ENCODE results near the gene TDRD10. TPM values are rescaled to one million over a fixed set of nuclear protein-coding genes. Genes with fewer than 3 reads are reported as not detected.
A peak's percentile ranks its signal among the peaks of the same experiment; 100 is the strongest.

Gene TDRD10
- total RNA-seq, 1 experiment from 2014 or later, result 0.31 TPM

DNA sequence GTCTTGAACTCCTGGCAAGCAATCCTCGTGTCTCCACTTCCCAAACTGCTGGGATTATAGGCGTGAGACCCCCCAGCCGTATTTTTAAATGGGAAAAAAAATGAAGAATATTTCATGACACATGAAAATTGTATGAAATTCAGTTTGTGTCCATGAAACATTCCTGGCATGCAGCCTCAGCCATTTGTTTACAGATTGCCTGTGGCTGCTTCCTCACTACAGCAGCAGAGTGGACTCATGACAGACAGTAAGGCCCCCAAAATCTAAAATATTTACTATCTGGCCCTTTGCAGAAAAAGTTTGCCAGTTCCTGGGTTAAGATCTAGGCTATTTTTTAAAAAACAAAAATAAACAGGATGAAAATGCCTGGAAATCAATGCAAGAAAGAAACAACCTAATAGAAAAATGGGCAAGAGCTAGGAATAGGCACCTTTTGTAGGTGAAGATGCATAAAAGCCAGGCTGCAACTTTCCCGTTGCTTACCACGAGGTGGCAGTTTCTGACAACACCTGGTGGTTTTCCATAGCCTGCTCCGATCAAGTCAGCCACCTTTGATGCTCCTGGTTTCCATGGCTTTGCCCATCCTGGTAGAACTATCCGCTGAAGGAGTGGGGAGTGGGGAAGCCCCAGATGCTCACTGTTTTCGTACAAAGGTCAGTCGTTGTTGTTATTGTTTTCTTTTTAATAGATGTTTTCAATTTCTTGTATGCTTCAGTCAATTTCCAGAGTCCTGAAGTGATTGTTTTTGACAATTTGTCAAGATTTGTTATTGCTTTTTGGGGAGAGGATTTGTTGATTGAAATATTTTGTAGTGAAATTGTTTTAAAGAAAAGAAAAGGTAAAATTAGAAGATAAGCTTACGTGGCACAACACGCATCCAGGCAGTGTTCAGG is 32.2 kb downstream of the TDRD10 start:
- no peak overlapping the region for H3K23ac ChIP-seq (ENCODE audit: insufficient read length, low read depth, low read length)
- TF ChIP-seq, protein P1, sequence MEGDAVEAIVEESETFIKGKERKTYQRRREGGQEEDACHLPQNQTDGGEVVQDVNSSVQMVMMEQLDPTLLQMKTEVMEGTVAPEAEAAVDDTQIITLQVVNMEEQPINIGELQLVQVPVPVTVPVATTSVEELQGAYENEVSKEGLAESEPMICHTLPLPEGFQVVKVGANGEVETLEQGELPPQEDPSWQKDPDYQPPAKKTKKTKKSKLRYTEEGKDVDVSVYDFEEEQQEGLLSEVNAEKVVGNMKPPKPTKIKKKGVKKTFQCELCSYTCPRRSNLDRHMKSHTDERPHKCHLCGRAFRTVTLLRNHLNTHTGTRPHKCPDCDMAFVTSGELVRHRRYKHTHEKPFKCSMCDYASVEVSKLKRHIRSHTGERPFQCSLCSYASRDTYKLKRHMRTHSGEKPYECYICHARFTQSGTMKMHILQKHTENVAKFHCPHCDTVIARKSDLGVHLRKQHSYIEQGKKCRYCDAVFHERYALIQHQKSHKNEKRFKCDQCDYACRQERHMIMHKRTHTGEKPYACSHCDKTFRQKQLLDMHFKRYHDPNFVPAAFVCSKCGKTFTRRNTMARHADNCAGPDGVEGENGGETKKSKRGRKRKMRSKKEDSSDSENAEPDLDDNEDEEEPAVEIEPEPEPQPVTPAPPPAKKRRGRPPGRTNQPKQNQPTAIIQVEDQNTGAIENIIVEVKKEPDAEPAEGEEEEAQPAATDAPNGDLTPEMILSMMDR (conservative IDR thresholded peaks at IDR 0.05), result peak; percentile 81
- DNase-seq, result peak; percentile 79
- no peak overlapping the region for H4K5ac ChIP-seq (ENCODE audit: insufficient read length, low read depth, low read length)
- Mint-ChIP-seq H3K27ac (no peak overlapping the region), H3K9me3 (peaks cover 7 to 13% of the 10 kb centered on the region in 2 experiments; a peak in 3 of 5 replicates), H3K27me3 (ENCODE audit: low read depth) (peaks cover 10% of the 10 kb centered on the region), H3K4me3 (no peak overlapping the region), H3K4me1 (peaks cover 5 to 7% of the 10 kb centered on the region in 2 experiments; a peak in 1 of 4 replicates), H3K36me3 (ENCODE audit: insufficient read depth in 1 of 3, low read depth in 3 of 3) (no peaks in the 10 kb centered on the region)
- H3K9me3 ChIP-seq (ENCODE audit: control insufficient read depth, low read depth, low read length), result no peaks in the 10 kb centered on the region
- H3K14ac ChIP-seq (ENCODE audit: insufficient read depth, low read length), result no peak overlapping the region
- no peak overlapping the region for H2BK5ac ChIP-seq (ENCODE audit: insufficient read length, low read length)
- no peak overlapping the region for H2BK20ac ChIP-seq (ENCODE audit: low read depth, low read length, poor library complexity, severe bottlenecking)
- no peak overlapping the region for H4K91ac ChIP-seq (ENCODE audit: insufficient read length, low read depth, low read length)
- no peaks in the 10 kb centered on the region for H4K20me1 ChIP-seq (ENCODE audit: control insufficient read depth, insufficient read depth, insufficient read length)
- H2AFZ ChIP-seq (ENCODE audit: low read length), result no peak overlapping the region
- H3K4ac ChIP-seq (ENCODE audit: low read depth, low read length), result no peak overlapping the region
- H3K23me2 ChIP-seq (ENCODE audit: insufficient read length, low read depth, low read length, poor library complexity, severe bottlenecking), result no peaks in the 10 kb centered on the region
- H3K4me1 ChIP-seq (ENCODE audit: insufficient read depth, low read length), result no peaks in the 10 kb centered on the region
- no peaks in the 10 kb centered on the region for H3K79me2 ChIP-seq (ENCODE audit: insufficient read depth, low read length)
- H3K18ac ChIP-seq (ENCODE audit: insufficient read length, low read depth, low read length), result no peak overlapping the region
- H4K8ac ChIP-seq (replicated peaks; ENCODE audit: insufficient read length, low read depth, low read length), result no peak overlapping the region
- H3T11ph ChIP-seq (ENCODE audit: low read length), result no peak overlapping the region
- no peak overlapping the region for H3K4me2 ChIP-seq (ENCODE audit: insufficient read depth, insufficient read length, low read length)
- H3K79me1 ChIP-seq (ENCODE audit: insufficient read depth, low read depth, low read length, poor library complexity, severe bottlenecking), result no peaks in the 10 kb centered on the region
- no peak overlapping the region for H2BK120ac ChIP-seq (ENCODE audit: low read depth, low read length, poor library complexity, severe bottlenecking)
- H3K27ac ChIP-seq (ENCODE audit: insufficient read length, low read depth, low read length), result no peak overlapping the region
- H3K27me3 ChIP-seq (ENCODE audit: insufficient read depth, low read length), result no peaks in the 10 kb centered on the region
- no peak overlapping the region for H2BK15ac ChIP-seq (ENCODE audit: low read depth, low read length)
- no CpG with 5 or more reads among the region's 11 CpGs for WGBS (ENCODE audit: extremely low coverage, insufficient read length, low lambda C conversion rate)
- H3K9ac ChIP-seq (ENCODE audit: extremely low read depth, insufficient read length, low read length), result no peak overlapping the region
- no peak overlapping the region for H2BK12ac ChIP-seq (ENCODE audit: insufficient read length, low read depth, low read length)
- no peak overlapping the region for H3K56ac ChIP-seq (ENCODE audit: insufficient read length, low read depth, low read length)
- no peak overlapping the region for H2AK5ac ChIP-seq (ENCODE audit: insufficient read length, low read length)
